Keratinocyte (primary cell): ENCODE measurements around the gene TSR3.

Experiments used
- CTCF ChIP-seq, 3 experiments: IDR thresholded peaks in 1 of 3; conservative IDR thresholded peaks in 1 of 3; optimal IDR thresholded peaks in 1 of 3; 2 replicates in 2 of 3; 3 replicates in 1 of 3; pipeline versions ENCODE3 to v1.5.1; 2011; ENCODE audit warnings: low read length in 3 of 3, mild to moderate bottlenecking in 3 of 3, moderate library complexity in 2 of 3, control low read depth in 1 of 3, inconsistent platforms in 1 of 3; ENCODE audit not compliant: insufficient read depth in 2 of 3; ENCODE audit errors: extremely low read depth in 1 of 3
- EZH2 ChIP-seq: IDR thresholded peaks from one replicate; pipeline ENCODE4 v1.6.1; 2012; ENCODE audit warnings: inconsistent platforms, mild to moderate bottlenecking, low read length, moderate library complexity

GRCh38 chr16:1345651-1346421 lies 5.8 kb downstream of the TSR3 start:
- TF ChIP-seq CTCF (optimal IDR thresholded peaks at IDR 0.05 in 1 of 3, IDR thresholded peaks at IDR 0.05 in 1 of 3, conservative IDR thresholded peaks at IDR 0.05 in 1 of 3; ENCODE audit: extremely low read depth in 1 of 3, insufficient read depth in 2 of 3, low read length in 3 of 3): no peak
- no peak for TF ChIP-seq EZH2
